Keratinocyte (primary cell): Measurements from ENCODE around the gene CDK15.

Source experiments
- EZH2 ChIP-seq: IDR thresholded peaks from one replicate; pipeline ENCODE4 v1.6.1; 2012; ENCODE audit warnings: inconsistent platforms, mild to moderate bottlenecking, low read length, moderate library complexity
- TF ChIP-seq, protein P1 (sequence below), 3 experiments: IDR thresholded peaks in 1 of 3; conservative IDR thresholded peaks in 1 of 3; optimal IDR thresholded peaks in 1 of 3; 2 replicates in 2 of 3; 3 replicates in 1 of 3; pipeline versions ENCODE3 to v1.5.1; 2011; ENCODE audit warnings: low read length in 3 of 3, mild to moderate bottlenecking in 3 of 3, moderate library complexity in 2 of 3, control low read depth in 1 of 3, inconsistent platforms in 1 of 3; ENCODE audit not compliant: insufficient read depth in 2 of 3; ENCODE audit errors: extremely low read depth in 1 of 3

DNA sequence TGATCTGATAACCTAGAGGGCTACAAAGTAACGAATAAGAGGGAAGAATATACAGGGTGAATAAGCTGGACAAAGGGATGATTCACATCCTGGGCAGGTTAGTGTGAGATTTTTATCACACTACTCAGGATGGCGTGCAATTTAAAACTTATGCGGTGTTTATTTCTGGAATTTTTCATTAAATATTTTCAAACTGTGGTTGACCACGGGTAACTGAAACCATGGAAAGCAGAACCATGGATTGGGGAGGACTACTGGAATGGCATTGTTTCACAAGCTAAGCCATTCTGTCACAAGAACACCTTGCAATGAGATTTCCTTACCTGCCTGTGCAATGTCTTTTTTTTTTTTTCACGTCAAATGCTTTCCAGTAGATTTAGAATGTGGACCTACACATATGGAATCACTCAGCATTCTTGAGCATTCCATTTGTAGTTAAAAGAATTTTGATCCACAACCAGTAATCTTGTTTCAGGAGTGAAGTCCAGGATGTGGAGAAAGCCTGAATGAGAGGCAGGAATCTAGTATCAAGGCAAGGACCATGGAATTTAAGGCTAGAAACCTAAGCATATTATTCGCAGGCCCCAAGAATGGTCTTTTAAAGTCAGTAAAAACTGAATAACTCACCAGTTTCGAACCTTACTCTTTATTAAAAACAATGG is 8.0 kb upstream of the CDK15 start:
- TF ChIP-seq, protein P1, sequence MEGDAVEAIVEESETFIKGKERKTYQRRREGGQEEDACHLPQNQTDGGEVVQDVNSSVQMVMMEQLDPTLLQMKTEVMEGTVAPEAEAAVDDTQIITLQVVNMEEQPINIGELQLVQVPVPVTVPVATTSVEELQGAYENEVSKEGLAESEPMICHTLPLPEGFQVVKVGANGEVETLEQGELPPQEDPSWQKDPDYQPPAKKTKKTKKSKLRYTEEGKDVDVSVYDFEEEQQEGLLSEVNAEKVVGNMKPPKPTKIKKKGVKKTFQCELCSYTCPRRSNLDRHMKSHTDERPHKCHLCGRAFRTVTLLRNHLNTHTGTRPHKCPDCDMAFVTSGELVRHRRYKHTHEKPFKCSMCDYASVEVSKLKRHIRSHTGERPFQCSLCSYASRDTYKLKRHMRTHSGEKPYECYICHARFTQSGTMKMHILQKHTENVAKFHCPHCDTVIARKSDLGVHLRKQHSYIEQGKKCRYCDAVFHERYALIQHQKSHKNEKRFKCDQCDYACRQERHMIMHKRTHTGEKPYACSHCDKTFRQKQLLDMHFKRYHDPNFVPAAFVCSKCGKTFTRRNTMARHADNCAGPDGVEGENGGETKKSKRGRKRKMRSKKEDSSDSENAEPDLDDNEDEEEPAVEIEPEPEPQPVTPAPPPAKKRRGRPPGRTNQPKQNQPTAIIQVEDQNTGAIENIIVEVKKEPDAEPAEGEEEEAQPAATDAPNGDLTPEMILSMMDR (optimal IDR thresholded peaks at IDR 0.05 in 1 of 3, IDR thresholded peaks at IDR 0.05 in 1 of 3, conservative IDR thresholded peaks at IDR 0.05 in 1 of 3; ENCODE audit: extremely low read depth in 1 of 3, insufficient read depth in 2 of 3, low read length in 3 of 3): no peak
- no peak for TF ChIP-seq EZH2
